ENCODE data around the gene FYB1. TPM values are rescaled to one million over a fixed set of nuclear protein-coding genes. Genes with fewer than 3 reads are reported as not detected.

The FYB1 gene
- total RNA-seq, 1 experiment from 2014 or later = 1.3 TPM

DNA sequence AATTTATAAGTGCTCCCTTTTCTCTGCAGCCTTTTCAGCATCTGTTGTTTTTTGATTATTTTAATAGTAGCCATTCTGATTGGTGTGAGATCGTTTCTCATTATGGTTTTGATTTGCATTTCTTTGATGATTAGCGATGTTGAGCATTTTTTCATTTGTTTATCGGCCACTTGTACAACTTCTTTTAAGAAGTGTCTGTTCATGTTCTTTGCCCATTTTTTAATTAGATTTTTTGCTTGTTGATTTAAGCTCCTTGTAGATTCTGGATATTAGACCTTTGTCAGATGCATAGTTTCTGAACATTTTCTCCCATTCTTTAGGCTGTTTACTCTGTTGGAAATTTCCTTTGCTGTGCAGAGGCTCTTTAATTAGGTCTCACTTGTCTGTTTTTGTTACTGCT, 46.3 kb downstream of the FYB1 start:
- no peak overlapping the region for H3K4me3 Mint-ChIP-seq (ENCODE audit: unreplicated experiment)
- no peaks in the 10 kb centered on the region for H3K36me3 ChIP-seq (ENCODE audit: control insufficient read depth, insufficient read depth, low read length)
- H3K27ac Mint-ChIP-seq (ENCODE audit: unreplicated experiment) = no peak overlapping the region
- DNase-seq = no peak
- no peak overlapping the region for H3K4me3 ChIP-seq (ENCODE audit: low read depth, low read length)
- TF ChIP-seq, protein P1, sequence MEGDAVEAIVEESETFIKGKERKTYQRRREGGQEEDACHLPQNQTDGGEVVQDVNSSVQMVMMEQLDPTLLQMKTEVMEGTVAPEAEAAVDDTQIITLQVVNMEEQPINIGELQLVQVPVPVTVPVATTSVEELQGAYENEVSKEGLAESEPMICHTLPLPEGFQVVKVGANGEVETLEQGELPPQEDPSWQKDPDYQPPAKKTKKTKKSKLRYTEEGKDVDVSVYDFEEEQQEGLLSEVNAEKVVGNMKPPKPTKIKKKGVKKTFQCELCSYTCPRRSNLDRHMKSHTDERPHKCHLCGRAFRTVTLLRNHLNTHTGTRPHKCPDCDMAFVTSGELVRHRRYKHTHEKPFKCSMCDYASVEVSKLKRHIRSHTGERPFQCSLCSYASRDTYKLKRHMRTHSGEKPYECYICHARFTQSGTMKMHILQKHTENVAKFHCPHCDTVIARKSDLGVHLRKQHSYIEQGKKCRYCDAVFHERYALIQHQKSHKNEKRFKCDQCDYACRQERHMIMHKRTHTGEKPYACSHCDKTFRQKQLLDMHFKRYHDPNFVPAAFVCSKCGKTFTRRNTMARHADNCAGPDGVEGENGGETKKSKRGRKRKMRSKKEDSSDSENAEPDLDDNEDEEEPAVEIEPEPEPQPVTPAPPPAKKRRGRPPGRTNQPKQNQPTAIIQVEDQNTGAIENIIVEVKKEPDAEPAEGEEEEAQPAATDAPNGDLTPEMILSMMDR (IDR thresholded peaks at IDR 0.05; ENCODE audit: insufficient read depth in 1 of 2, low read depth in 1 of 2, low read length in 1 of 2, severe bottlenecking in 1 of 2, unreplicated experiment in 1 of 2) = no peak
- H3K27me3 Mint-ChIP-seq (ENCODE audit: insufficient read depth, unreplicated experiment) = no peaks in the 10 kb centered on the region
- no peaks in the 10 kb centered on the region for H3K9me3 Mint-ChIP-seq (ENCODE audit: unreplicated experiment)
- BruUV-seq (replicated peaks) = no TSS peak
- CTCF ChIA-PET = no interaction called here
- intact Hi-C loops (cut with micrococcal nuclease; ENCODE audit: unreplicated experiment) = no loop called here
- H3K9me3 ChIP-seq = peaks cover 4% of the 10 kb centered on the region; the same call in 1 of the 2 replicates
- no peaks in the 10 kb centered on the region for H3K27me3 ChIP-seq (replicated peaks; ENCODE audit: control insufficient read depth, insufficient read depth, low read length)
- no peaks in the 10 kb centered on the region for H3K36me3 Mint-ChIP-seq (ENCODE audit: insufficient read depth, unreplicated experiment)
- H3K4me1 Mint-ChIP-seq (ENCODE audit: low read depth, unreplicated experiment) = peaks cover 34% of the 10 kb centered on the region
- H3K4me1 ChIP-seq = peaks cover 40% of the 10 kb centered on the region
- POLR2A ChIA-PET = no interaction called here

DNA sequence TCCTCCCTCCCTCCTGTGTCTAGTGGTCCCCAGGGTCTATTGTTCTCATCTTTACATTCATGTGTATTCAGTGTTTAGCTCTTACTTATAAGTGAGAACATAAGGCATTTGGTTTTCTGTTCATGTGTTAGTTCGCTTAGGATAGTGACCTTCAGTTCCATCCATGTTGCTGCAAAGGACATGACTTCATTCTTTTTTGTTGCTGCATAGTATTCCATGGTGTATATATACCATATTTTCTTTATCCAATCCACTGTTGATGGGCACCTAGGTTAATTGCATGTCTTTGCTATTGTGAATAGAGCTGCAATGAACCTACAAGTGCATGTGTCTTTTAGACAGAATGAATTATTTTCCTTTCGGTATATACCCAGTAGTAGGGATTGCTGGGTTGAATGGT, 46.8 kb downstream of the FYB1 start:
- peaks cover 42% of the 10 kb centered on the region for H3K4me1 ChIP-seq
- H3K36me3 ChIP-seq (ENCODE audit: control insufficient read depth, insufficient read depth, low read length) = no peaks in the 10 kb centered on the region
- Mint-ChIP-seq H3K4me1 (ENCODE audit: low read depth, unreplicated experiment) (peaks cover 35% of the 10 kb centered on the region), H3K36me3 (ENCODE audit: insufficient read depth, unreplicated experiment) (no peaks in the 10 kb centered on the region), H3K4me3 (ENCODE audit: unreplicated experiment) (no peak overlapping the region), H3K27me3 (ENCODE audit: insufficient read depth, unreplicated experiment) (no peaks in the 10 kb centered on the region), H3K27ac (ENCODE audit: unreplicated experiment) (no peak overlapping the region), H3K9me3 (ENCODE audit: unreplicated experiment) (no peaks in the 10 kb centered on the region)
- H3K9me3 ChIP-seq = peaks cover 4% of the 10 kb centered on the region; the same call in 1 of the 2 replicates
- TF ChIP-seq, protein P1 (IDR thresholded peaks at IDR 0.05; ENCODE audit: insufficient read depth in 1 of 2, low read depth in 1 of 2, low read length in 1 of 2, severe bottlenecking in 1 of 2, unreplicated experiment in 1 of 2) = no peak
- H3K4me3 ChIP-seq (ENCODE audit: low read depth, low read length) = no peak overlapping the region
- no TSS peak for BruUV-seq (replicated peaks)
- H3K27me3 ChIP-seq (replicated peaks; ENCODE audit: control insufficient read depth, insufficient read depth, low read length) = no peaks in the 10 kb centered on the region
- intact Hi-C loops (cut with micrococcal nuclease; ENCODE audit: unreplicated experiment) = no loop called here
- DNase-seq = no peak
- CTCF ChIA-PET = no interaction called here
- POLR2A ChIA-PET = no interaction called here

DNA sequence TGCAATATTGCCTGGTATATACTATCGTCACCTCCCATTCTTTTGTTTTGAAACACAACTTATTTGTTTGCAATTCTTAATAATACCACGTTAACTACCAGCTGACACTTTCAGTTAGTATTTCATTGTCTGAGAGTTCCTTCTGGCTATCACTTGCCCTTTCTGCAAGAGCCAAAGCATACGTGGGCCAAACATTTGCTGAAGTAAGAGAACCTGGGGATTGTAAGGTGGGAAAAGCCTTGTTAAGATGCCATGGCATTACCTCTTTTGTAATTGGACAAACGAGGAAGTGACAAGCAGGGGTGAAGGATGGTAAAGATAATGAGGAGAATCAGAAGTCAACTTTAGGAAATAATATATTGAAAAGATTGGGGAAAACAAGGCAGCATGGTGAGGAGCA, 47.7 kb downstream of the FYB1 start:
- intact Hi-C loops (cut with micrococcal nuclease; ENCODE audit: unreplicated experiment) = no loop called here

More for the DNA sequence above, 47.7 kb downstream of the FYB1 start:
- H3K27ac Mint-ChIP-seq (ENCODE audit: unreplicated experiment) = no peak overlapping the region
- H3K4me3 Mint-ChIP-seq (ENCODE audit: unreplicated experiment) = no peak overlapping the region
- no peaks in the 10 kb centered on the region for H3K27me3 Mint-ChIP-seq (ENCODE audit: insufficient read depth, unreplicated experiment)
- Histone ChIP-seq H3K4me1 (peaks cover 40% of the 10 kb centered on the region), H3K27me3 (replicated peaks; ENCODE audit: control insufficient read depth, insufficient read depth, low read length) (no peaks in the 10 kb centered on the region), H3K36me3 (ENCODE audit: control insufficient read depth, insufficient read depth, low read length) (no peaks in the 10 kb centered on the region), H3K9me3 (peaks cover 4% of the 10 kb centered on the region; the same call in 1 of the 2 replicates), H3K4me3 (ENCODE audit: low read depth, low read length) (no peak overlapping the region)
- no peak for DNase-seq
- TF ChIP-seq, protein P1 (IDR thresholded peaks at IDR 0.05; ENCODE audit: insufficient read depth in 1 of 2, low read depth in 1 of 2, low read length in 1 of 2, severe bottlenecking in 1 of 2, unreplicated experiment in 1 of 2) = no peak
- ChIA-PET CTCF (no interaction called here), POLR2A (no interaction called here)
- BruUV-seq (replicated peaks) = no TSS peak
- H3K9me3 Mint-ChIP-seq (ENCODE audit: unreplicated experiment) = no peaks in the 10 kb centered on the region
- H3K36me3 Mint-ChIP-seq (ENCODE audit: insufficient read depth, unreplicated experiment) = no peaks in the 10 kb centered on the region
- H3K4me1 Mint-ChIP-seq (ENCODE audit: low read depth, unreplicated experiment) = peaks cover 37% of the 10 kb centered on the region

Measured in Caco-2 (cell line).